Activated CD4-positive, alpha-beta T cell treated with anti-CD3 and anti-CD28 coated beads, Interleukin-2, amount 50 U/mL, for 48 hours (primary cell): Measurements from ENCODE around the gene LASP1.

Experiments used
- DNase-seq, 2 experiments: peaks; one replicate each; pipeline ENCODE4 v3.0.0-alpha.2; 2020

The LASP1 gene

DNA sequence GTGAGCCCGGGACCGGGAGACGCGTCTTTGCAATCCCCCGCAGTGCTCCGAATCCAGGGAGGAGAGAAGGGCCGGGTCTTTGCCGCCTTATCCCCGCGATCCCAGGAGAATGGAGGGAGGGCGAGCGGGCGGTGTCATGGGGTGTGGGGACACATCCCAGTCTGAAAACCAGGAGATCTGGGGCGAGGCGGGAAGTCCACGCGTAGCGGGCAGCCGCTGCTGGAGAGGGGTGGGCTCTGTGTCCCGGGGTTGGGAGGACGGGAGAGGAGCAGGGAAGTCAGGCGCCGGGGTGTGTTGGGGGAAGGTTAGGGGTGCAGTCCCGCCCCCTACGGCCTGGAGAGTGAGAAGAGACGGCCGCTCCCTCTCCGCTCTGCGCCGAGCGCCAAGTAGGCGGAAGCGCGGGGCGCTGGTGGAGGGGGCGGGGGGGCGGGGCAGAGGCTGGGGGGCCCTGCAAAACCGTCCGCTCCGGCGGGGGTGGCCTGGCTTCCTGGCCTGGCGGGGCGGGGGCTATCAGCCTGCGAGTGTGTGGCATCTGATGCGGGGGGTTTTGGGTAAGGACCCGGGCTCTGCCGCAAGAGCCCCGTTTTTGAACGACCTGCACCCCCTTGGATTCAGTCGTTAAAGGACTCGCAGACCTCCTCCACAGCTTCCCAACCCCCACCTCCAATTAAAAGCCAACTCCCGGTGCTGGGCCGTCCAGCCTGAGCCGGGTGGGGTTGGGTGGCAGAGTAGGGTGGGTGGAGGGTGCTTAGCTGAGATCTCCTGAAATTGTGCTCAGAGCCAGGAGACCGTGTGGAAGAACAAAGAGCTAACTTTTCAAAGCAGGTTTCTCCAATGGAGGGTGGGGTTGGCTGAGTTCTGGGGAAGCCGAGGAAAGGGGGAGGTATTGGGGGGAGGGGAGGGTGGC lies 654 bp downstream of the LASP1 start:
- DNase-seq = peak; percentile 75 to 78

DNA sequence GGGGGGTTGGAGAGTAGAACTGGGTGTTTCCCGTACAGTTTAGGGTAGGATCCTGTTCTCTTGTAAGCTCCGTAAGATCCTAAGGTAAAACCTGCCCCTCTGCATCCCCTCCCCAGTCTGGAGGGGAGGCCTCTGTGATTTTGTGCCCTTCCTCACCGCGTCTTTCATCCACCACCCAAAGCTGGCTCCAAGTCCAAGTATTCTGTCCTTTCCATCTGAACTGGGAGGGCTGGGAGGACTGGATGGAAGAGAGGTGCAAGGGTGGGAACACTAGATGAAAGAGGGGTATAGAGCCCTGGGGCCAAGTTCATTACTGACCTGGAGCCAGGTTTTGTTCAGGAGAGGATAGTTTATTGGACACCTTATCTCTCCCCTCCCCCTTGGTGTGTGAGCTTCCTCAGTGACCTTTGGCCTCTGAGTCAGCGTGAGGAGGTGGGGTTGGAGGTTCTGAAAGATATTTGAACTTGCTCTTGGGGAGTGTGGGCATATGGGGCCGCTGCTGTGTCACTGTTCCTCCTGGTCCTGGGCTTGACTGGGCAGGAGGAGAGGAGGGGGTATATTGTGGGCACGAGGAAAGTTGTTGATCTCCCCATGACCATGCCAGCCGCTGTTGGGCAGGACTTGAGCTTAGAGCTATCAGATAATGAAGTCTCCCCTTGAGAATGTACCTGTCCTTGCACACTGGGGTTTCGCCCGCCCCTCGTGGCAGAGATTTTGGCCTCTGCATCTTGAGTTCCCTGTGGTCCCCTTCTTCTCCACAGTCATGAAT lies 1.6 kb downstream of the LASP1 start:
- DNase-seq = peak; percentile 81 to 88

DNA sequence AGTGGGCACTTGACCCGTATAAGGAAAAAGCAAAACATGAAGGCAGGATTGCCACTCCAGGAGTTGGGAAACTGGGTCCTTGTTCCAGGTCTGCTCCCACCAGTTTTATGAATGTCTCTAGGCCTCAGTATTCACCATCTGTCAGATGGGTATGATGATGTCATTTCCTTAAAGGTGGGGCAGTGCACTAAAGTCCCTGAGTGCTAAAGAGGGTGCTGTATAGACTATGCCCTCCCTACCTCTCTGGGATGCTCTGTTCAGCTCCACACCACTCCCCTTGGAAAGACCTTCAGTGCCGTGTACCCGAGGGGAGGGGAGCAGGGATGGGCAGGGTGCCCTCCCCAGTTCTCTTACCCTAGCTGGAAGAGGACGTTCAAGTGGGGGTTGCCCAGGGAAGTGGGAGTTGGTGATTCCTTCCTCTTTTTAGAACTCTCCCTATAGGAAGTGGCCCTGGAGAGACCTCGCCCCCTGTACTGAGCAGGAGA lies 2.2 kb downstream of the LASP1 start:
- DNase-seq = no peak

DNA sequence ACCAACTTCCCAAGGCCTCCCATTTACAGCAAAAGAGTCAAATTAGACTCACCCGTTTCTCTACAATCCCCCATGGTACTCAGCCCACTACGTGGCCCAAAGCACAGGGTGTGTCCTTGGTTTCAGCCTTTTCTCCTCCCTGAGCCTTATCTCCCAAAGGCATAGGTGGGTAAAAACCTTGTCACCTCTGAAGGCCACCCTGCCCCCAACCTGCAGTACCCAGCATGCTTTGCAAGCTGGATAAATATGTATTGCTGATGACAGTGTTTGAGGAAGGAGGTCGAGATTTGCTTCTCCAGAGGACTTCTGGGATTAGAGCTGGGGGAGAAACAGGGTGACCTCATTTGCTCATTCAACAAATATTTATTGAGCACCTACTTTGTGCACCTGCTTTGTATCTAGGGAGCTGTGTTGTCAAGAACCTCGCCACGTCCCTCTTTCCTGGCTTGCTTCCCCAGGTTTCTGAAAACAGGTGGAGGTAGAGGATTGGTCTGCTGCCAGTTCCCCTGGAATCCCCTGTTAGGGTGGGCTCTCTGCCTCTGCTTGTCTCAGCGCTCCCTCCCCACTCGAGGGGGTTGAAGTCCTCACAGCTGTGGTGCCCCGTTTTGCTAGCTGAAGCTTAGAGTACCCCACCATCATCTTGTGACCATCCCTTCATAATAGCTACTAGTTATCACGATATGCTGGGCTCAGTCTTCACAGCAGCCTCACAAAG lies 3.0 kb downstream of the LASP1 start:
- no peak for DNase-seq

DNA sequence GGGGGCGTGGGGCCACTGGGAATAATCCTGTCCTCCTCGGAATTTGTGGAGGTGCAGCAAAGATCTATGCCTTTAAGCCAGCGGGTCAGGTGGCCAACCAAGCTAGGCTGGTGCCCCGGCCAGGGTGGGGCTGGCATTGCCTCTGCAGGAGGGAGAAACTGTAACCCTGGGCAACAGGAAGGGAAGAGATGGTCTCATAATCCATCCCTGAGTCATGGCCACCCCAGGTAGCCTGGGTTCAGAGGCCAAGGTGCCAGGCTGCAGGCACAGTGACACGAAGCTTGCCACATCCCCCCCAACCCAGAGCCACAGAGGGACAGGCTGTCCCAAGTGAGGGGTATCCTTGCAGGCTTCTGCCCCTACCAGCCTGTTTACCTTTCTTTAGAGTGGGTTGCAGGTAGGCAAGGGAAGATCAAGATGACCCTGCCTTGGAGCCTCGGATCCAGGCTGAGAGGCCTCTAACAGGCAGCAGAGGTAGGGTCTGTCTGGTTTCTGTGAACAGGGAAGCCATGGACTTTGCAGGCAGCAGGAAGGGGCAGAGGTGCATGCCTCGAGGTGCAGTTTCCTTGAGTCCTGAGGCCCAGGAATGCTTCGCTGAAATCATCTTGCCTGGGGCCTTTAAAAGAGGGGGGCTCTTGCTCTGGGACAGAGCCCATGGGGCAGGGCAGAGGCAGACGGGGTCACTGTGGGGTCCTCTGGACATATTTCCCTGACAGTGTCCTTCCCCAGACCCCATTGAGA lies 4.0 kb downstream of the LASP1 start:
- DNase-seq = no peak

DNA sequence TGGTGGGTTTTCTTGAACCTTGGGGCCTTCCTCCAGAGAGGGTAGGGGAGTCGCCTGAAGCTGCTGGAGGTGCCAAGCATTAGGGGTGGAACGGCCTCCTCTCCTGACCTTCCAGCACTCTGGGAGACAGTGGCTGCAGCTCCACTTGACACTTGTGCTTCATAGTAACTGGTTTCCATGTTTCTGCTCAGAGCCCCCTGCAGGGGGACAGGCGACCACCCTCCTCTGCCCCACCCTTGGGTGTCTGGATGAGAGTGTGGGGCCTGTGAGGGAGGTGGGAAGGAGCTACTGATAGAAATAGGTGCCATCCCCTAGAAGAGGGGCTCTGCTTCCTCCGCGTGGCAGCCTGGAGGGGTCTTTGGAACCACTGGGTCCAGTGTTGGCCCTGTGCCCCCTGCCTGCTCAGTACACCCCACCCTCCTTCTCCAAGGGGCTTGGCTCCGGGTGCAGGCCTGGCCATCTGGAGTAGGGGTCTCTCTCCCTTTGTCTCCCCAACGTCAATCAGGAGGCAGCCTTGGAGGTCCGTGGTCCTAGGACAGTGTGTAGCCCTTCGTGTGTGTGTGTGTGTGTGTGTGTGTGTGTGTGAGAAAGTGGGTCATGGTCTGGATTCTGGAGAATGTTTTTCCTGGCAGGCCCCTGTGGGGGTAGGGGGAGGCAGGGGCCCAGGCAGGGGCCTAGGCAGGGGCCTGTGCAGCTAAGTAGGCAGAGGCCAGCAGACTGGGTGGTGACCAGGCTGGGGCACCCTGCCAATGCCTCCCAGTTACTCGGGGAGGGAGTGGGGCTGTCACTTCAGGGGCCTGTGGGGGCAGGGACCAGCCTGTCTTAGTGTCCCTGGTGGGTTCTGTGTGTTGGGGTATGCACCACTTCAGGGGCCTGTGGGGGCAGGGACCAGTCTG lies 4.9 kb downstream of the LASP1 start:
- no peak for DNase-seq

DNA sequence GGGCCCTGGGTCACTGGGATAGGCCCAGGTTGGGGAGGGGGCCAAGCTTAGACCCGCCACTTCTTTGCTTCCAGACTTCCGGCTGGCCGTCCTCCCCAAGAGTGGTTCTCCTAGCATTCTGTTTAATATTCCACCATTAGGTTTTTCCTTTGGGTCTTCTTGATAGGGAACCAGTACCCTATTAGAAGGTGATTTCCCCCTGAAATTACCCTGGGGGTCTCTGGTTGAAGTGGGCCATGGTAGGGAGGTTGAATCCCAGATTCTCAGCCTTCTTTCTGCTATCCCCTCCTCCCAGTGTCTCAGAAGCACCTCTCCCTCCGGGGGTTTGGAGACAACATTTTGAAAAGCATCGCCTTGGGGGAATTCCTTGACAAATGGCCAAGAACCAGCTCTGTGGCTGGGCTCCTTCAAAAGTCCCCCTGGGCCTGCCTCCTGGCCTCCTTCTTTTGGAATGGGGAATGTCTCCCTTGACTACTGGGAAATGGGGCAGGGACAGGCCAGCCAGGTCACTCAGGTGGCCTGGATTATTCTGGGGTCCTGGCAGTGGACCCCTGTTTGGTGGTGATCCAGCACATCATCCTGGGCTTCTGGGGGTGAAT lies 5.7 kb downstream of the LASP1 start:
- no peak for DNase-seq

DNA sequence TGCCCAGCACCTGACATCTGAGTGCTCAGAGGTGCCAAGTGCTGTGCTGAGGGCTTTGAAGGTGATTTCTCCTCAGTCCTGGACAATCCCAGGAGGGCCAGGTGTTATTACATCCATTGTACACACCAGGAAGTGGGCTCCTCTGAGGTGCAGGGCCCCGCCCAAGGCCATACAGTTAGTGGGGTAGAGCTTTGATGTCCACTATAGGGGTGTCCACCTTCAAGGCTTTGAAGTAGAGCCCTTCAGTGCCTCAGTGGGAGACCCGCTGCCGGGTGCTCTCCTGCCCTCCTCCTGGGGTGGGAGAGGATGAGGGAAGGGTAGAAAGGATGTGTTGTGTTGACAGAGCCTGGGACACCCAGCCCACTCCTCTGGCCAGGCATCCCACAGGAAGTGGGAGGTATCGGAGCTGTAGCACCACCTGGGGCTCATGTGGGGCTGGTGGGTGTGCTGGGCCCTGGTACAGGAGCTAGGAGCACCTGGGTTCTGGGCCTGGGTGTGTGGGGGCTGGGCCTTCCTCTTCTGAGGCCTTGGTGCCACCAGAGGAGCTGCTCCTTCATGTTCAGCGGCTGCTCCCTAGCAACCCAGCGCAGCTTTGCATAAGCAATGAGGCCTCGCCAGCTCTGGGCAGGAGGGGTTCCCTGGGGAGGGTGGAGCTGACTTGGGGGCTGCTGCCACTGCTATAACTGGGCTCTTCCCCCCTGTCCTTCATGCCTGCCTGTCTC lies 7.4 kb downstream of the LASP1 start:
- DNase-seq = no peak

DNA sequence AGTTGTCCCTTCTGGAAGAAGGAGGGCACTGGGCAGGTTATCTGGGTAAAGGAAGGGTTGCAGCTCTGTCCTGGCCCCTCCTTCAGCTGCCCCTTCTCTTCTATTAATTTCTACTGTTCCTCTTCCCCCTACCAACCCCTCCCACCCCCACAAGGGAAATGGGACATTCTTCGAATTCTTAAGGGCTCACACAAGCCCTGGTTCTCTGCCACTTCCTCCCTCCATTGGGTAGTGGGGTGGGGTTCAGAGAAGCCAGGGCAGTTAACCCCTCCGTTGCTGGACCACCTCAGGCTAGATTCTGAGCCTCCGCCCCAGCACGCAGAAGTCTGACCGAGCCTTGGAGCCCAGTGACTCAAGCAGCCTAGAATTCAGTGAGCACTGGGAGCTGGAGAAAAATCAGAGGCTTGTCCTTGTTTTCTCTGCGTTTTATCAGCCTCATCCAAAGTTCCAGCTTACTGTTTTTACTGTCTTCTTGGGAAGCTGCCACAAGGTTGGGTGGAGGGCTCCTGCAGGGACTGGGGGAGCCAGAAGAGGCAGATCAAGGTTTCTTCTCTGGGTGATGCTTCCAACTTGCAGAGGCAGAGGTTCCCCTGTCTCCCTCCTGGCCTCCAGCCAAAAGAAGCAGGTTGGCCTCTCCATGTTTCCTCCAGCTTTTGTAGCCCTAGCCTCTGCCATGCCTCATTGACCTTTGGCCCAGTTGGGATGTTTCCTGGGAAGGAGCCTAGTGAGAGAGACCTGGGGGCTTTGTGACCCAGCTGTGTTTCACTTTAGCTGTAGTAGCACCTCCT lies 10.2 kb downstream of the LASP1 start:
- DNase-seq = no peak

DNA sequence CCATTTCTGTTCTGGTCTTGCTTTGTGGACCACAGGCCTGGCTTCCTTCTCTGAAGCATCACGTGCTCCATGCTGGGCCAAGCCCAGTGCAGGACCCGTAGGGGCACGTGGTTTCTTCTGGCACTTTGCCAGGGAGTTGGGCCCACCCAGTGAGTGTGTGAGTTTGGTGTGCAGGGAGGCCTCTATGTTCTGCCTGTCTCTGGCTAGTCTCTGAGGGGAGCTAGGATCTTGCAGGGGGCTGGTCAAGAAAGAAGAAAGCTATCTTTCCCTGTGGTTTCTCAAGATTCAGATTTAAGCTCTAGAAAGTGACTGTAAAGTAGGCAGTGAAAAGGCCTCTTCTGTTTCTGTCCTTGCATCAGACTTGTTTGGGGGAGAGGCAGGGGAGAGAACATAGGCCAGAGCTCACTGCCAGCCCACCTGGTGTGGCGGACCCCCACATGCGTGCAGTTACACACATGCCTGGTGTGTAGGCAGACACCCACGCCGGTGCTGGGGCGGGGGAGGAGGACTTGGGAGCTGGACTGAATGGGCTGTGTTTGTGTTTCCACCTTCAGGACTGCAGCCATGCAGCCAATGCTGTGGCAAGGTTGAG lies 11.8 kb downstream of the LASP1 start:
- peak; percentile 48 to 52 for DNase-seq

DNA sequence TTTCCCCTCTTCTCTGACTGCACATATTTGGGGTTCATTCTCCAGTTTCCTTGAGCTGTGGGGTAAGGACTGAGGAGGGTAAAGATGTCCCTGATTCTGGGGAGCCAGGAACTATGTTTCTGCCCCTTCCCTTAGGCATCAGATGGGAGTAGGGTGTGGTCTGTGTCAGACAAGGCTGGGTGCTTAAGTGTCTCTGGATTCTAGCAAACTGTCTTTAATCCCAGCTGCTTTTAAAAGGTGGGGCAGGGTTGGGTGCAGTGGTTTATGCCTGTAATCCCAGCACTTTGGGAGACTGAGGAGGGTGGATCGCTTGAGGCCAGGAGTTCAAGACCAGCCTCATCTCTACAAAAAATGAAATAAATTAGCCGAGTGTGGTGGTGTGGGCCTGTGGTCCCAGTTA lies 13.0 kb downstream of the LASP1 start:
- no peak for DNase-seq

DNA sequence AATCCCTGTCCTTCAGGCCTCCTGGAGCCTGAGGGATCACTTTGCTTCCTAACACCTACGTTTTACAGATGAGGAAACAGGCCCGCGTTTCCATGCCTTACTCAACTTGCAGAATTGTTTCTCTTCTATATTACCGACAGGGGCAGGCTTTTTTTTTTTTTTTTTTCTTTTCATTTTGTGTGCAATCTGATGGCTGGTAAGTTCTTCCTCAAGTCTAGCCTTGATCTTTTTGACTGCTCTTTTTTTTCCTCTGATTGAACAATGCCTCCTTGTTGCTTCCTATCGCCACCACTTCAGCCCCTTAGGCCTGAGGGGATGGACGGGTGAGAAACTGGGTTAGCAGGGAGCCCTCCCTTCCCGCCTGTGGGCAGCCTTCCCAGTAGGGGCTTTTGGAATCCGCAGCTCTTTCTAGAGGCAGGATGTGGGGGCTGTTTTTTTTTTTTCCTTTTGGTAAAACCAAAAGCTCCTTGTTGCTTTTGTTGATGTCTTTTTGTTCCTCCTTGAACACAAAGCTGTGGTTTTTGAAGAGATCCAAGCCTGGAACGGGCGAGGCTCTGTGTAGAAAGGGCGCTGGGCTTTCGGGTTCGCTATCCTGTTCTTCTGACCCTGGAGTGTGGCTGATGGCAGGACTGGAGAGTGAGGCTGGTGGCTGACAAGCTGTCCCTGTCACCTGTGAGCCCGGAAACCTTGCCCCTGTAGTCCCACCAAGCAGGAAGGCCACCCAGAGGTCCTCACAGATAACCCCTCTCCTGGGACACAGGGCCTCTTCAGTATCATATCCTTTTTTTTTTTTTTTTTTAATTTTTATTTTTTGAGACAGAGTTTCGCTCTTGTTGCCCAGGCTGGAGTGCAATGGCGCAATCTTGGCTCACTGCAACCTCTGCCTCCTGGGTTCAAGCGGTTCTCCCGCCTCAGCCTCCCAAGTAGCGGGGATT lies 14.0 kb downstream of the LASP1 start:
- no peak for DNase-seq

DNA sequence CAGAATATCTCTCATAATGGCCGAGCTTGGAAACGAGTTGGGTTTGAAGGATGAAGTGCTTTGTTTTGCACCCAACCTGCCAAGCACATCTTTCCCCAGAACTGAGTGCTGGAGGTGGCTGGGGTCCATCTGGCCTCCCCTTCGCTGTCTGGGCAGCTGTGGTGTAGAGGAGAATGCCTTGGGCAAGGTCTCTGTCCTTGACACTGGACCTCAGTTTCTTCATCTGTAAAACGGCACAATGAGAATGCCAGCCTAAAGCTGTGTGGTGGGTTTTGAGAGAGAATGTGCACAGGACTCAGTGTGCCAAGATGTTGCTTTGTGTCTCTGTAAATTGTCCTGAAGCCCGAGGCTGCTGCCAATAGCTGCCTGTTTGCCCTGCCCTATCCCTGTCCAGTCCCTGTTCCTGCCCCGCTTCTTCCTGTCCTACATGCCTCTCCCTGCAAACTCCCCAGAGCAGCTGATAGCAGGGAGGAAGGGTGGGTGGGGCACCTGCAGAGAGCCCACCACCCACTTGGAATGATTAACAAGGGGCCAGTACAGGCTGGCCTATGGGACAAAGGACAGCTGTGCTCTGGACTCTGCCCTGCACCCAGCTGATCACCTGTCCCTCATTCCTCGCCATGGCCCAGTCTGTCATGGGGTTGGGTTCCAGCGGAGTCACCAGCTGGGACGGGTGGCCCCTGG lies 15.3 kb downstream of the LASP1 start:
- DNase-seq = no peak

DNA sequence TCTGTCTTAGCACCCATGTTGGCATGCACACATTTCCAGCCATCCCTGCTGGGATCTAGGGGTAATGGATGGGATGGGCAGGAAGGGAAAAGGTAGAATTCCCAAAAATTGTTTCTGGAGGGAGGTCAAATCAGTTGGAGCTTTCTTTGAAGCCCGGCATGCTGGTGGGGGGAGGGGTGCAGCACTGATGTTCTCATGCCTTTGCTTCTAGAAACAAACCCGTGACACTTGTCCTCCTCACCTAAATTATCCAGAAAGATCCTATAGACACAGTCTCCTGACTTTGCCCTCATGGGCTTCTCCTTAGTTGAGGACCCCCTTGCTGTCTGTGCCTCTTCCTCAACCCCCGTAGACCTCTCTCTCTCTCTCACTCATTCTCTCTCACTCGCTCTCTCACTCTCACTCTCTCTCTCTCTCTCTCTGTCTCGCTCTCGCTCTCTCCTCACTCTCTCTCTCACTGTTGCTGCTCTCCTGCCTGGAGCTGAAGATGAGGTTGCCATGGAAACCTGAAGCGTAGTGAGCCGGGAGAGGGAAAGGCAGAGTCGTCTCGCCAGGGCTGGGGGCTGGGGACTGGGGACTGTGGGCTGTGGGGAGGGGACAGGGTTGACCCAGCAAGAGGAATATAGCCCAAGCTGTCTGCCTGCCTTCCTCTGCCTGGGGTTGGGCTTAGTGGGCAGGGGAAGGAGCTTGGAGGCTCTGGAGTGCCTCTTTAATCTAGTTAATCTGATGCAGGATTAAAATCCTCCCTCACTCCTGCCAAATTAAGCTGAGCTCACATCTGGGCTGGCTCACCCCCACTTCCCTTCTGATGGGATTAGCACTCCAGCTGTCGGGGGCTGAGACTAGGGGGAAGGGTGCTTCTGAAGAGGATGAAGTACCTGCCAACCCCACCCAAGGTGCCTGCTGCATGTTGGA lies 16.1 kb downstream of the LASP1 start:
- DNase-seq = no peak

DNA sequence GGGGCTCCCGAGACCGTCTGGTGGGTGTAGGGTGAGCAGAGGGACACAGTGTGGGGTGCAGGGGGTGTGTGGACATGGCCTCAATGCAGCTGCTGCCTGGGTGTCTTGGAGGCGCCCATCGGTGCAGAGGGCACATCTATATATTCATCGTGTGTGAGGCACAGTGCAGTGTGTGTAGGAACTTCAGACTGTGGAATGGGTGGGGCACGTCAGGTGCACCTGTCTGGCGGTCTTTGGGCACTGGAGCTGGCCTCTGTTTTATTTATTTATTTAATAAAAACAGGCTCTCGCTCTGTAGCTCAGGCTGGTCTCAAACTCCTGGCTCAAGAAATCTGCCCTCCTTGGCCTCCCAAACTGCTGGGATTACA lies 16.8 kb downstream of the LASP1 start:
- DNase-seq = no peak

DNA sequence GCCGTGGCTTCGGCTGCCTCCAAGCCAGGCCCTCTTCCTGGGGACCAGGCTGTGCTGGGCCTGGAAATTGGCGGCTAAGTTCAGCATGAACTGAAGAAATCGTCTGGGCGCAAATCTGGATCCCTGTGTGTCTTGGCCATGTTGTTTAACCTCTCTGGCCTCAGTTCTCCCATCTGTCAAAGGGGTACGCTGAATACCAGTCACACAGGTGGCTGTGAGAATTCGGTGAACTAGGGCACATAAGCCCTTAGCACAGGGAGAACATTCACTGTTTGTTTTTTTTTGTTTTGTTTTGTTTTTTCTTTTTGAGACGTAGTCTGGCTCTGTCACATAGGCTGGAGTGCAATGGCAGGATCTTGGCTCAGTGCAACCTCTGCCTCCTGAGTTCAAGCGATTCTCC lies 19.0 kb downstream of the LASP1 start:
- DNase-seq = no peak
